Vagina (tissue), 2 donors: ENCODE data around the gene PRKAG2.

Experiments
- CTCF ChIP-seq, 3 experiments: fragments of 450-650 bp in 2 of 3; fragments of 200-600 bp in 1 of 3; sonication (generic) in 1 of 3; IDR thresholded peaks; one replicate each; pipeline ENCODE4 v1.5.1; 2017 to 2019; ENCODE audit warnings: antibody characterized with exemption in 3 of 3, mild to moderate bottlenecking in 2 of 3, moderate library complexity in 2 of 3
- POLR2A ChIP-seq, 2 donors: fragments of 450-650 bp; IDR thresholded peaks; one replicate each; pipeline ENCODE4 v1.6.1; 2017; ENCODE audit warnings: antibody characterized with exemption in 2 of 2, mild to moderate bottlenecking in 2 of 2, moderate library complexity in 2 of 2

GRCh38 chr7:151893405-151893923, 16.5 kb upstream of the PRKAG2 start:
- TF ChIP-seq CTCF (IDR thresholded peaks at IDR 0.05) (no peak), POLR2A (IDR thresholded peaks at IDR 0.05) (no peak)
